DOHH2 (cell line): ENCODE results near the gene KIF5B.

Source experiments
- H3F3A ChIP-seq: fragments of 200-600 bp; sonication (generic), shearing (Covaris generic); 2 replicates; pipeline ENCODE4 v1.6.0; 2016; ENCODE audit warnings: antibody characterized with exemption, mild to moderate bottlenecking; ENCODE audit not compliant: control insufficient read depth, insufficient read depth
- H3K27ac ChIP-seq: fragments of 200-600 bp; sonication (generic); 2 replicates; pipeline ENCODE4 v1.5.1; 2014; ENCODE audit warnings: low read depth, mild to moderate bottlenecking, low read length, moderate library complexity
- H3K27me3 ChIP-seq: fragments of 200-600 bp; sonication (generic); 2 replicates; pipeline ENCODE4 v1.6.1; 2014; ENCODE audit warnings: mild to moderate bottlenecking, low read length, mixed read lengths; ENCODE audit not compliant: control insufficient read depth
- H3K36me3 ChIP-seq: fragments of 200-600 bp; sonication (generic); 2 replicates; pipeline ENCODE4 v1.6.1; 2014; ENCODE audit warnings: mild to moderate bottlenecking, low read length, moderate library complexity, mixed read lengths; ENCODE audit not compliant: control insufficient read depth
- H3K4me1 ChIP-seq: fragments of 200-600 bp; sonication (generic); 2 replicates; pipeline ENCODE4 v1.6.1; 2014; ENCODE audit warnings: mild to moderate bottlenecking, low read length, mixed read lengths; ENCODE audit not compliant: control insufficient read depth
- H3K4me2 ChIP-seq: fragments of 200-600 bp; sonication (generic); 2 replicates; pipeline ENCODE4 v1.6.0; 2014; ENCODE audit warnings: mild to moderate bottlenecking, low read length, moderate library complexity
- H3K4me3 ChIP-seq: fragments of 200-600 bp; sonication (generic); 2 replicates; pipeline ENCODE4 v1.5.1; 2014; ENCODE audit warnings: mild to moderate bottlenecking, low read length, mixed read lengths
- H3K79me2 ChIP-seq: fragments of 200-600 bp; sonication (generic); 2 replicates; pipeline ENCODE4 v1.6.1; 2014; ENCODE audit warnings: mild to moderate bottlenecking, low read length, mixed read lengths; ENCODE audit not compliant: control insufficient read depth
- H3K9me2 ChIP-seq: fragments of 200-600 bp; sonication (generic); replicated peaks from 2 replicates; pipeline ENCODE4 v1.6.1; 2014; ENCODE audit warnings: mild to moderate bottlenecking, low read length, mixed read lengths; ENCODE audit not compliant: control insufficient read depth
- H3K9me3 ChIP-seq: fragments of 200-600 bp; sonication (generic); 2 replicates; pipeline ENCODE4 v1.6.1; 2014; ENCODE audit warnings: antibody characterized with exemption, low read length, mixed read lengths; ENCODE audit not compliant: control insufficient read depth, insufficient read depth
- H4K20me1 ChIP-seq: fragments of 200-600 bp; sonication (generic); 2 replicates; pipeline ENCODE4 v1.6.0; 2014; ENCODE audit warnings: low read depth, mild to moderate bottlenecking, antibody characterized with exemption, low read length, moderate library complexity; ENCODE audit not compliant: control insufficient read depth, insufficient read depth
- EZH2phosphoT487 ChIP-seq: fragments of 200-600 bp; sonication (generic); IDR thresholded peaks from 2 replicates; pipeline ENCODE4 v1.6.1; 2017; ENCODE audit warnings: borderline replicate concordance, mild to moderate bottlenecking, antibody characterized with exemption, low read length, moderate library complexity, mixed read lengths
- TF ChIP-seq, protein P1 (sequence below): fragments of 200-600 bp; sonication (generic); IDR thresholded peaks from one replicate; pipeline ENCODE4 v1.5.1; 2014; ENCODE audit warnings: antibody characterized with exemption, mild to moderate bottlenecking, low read depth, low read length; ENCODE audit not compliant: poor library complexity, severe bottlenecking

KIF5B gene

DNA sequence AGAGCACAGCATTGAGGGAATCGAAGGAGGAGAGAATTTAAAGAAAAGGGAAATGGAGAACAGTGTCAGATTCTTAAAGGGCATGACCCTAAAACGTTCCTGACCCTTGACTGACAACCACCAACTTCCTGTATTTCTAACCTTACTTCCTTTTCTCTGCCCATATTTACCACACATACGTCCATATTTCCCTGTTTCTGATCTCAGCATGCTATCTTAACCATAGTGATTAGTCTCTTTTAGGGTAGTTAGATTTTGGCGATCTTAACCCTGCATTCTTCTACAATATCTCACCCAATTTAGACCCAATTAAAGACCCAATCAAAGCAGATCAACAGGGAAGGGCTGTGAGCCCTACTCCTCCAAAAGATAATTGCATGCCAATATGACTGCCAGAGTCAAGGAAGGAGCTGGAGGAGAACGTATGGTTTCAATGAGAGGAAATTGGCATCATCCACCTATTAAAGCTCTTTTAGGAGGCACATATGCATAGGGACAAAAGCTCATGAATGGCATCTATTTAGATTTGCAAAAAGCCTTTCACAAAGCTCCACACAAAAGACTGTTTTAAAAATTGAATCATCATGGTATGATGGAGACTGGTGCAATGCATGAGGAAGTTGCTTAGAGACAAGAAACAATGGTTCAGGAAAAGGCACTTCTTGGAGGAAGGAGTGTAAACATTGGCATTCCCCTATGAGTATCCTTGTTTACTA is 78.6 kb downstream of the KIF5B start:
- no peak for TF ChIP-seq EZH2phosphoT487
- TF ChIP-seq, protein P1, sequence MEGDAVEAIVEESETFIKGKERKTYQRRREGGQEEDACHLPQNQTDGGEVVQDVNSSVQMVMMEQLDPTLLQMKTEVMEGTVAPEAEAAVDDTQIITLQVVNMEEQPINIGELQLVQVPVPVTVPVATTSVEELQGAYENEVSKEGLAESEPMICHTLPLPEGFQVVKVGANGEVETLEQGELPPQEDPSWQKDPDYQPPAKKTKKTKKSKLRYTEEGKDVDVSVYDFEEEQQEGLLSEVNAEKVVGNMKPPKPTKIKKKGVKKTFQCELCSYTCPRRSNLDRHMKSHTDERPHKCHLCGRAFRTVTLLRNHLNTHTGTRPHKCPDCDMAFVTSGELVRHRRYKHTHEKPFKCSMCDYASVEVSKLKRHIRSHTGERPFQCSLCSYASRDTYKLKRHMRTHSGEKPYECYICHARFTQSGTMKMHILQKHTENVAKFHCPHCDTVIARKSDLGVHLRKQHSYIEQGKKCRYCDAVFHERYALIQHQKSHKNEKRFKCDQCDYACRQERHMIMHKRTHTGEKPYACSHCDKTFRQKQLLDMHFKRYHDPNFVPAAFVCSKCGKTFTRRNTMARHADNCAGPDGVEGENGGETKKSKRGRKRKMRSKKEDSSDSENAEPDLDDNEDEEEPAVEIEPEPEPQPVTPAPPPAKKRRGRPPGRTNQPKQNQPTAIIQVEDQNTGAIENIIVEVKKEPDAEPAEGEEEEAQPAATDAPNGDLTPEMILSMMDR = no peak
- no peaks in the 10 kb centered on the region for H3F3A ChIP-seq
- no peaks in the 10 kb centered on the region for H4K20me1 ChIP-seq
- peaks cover 7% of the 10 kb centered on the region for H3K4me1 ChIP-seq
- H3K4me3 ChIP-seq = no peak overlapping the region
- H3K79me2 ChIP-seq = no peaks in the 10 kb centered on the region
- H3K36me3 ChIP-seq = no peaks in the 10 kb centered on the region
- no peaks in the 10 kb centered on the region for H3K9me2 ChIP-seq
- H3K27ac ChIP-seq = no peak overlapping the region
- no peaks in the 10 kb centered on the region for H3K27me3 ChIP-seq
- peak overlapping the region; percentile 7; the same call in 1 of the 2 replicates for H3K4me2 ChIP-seq
- H3K9me3 ChIP-seq = no peaks in the 10 kb centered on the region

- H3K27ac ChIP-seq = no peak overlapping the region
- H3K9me2 ChIP-seq = no peaks in the 10 kb centered on the region
- no peak overlapping the region for H3K4me2 ChIP-seq
- no peaks in the 10 kb centered on the region for H3K9me3 ChIP-seq
- no peaks in the 10 kb centered on the region for H4K20me1 ChIP-seq
- H3K4me3 ChIP-seq = no peak overlapping the region
- peaks cover 7% of the 10 kb centered on the region for H3K4me1 ChIP-seq
- H3K27me3 ChIP-seq = no peaks in the 10 kb centered on the region
- no peaks in the 10 kb centered on the region for H3K36me3 ChIP-seq
- no peak for TF ChIP-seq EZH2phosphoT487
- TF ChIP-seq, protein P1 = no peak
- H3K79me2 ChIP-seq = no peaks in the 10 kb centered on the region
- H3F3A ChIP-seq = no peaks in the 10 kb centered on the region
Measured at GRCh38 chr10:31975157-31975765, 81.0 kb downstream of the KIF5B start.

DNA sequence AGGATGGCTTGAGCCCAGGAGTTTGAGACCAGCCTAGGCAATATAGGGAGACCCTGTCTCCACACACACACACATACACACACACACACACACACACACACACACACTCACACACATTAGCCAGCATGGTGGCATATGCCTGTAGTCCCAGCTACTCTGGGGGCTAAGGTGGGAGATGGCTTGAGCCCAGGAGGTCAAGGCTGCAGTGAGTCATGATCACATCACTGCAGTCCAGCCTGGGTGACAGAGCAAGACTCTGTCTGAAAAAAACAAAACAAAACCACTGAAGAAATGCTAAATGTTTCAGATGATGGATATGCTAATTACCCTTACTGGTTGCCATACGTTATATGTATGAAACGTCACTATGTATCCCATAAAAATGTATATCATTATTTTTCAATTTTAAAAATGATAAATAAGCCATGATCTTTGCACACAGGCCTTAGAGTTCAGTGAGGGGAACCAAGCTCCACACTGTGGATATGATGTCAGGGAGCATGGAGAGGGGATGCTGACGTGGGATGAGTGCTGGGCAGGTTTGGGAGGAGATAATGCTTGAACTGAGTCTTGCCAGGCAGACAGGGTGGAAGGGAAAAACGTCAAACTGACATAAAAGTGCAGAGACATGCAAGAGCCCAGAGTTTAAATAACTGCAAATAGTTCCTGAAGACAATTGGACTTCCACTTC is 81.6 kb downstream of the KIF5B start:
- no peak overlapping the region for H3K4me3 ChIP-seq
- no peaks in the 10 kb centered on the region for H3F3A ChIP-seq
- no peaks in the 10 kb centered on the region for H3K27me3 ChIP-seq
- no peaks in the 10 kb centered on the region for H3K9me2 ChIP-seq
- H3K4me2 ChIP-seq = no peak overlapping the region
- H3K27ac ChIP-seq = no peak overlapping the region
- peaks cover 7% of the 10 kb centered on the region for H3K4me1 ChIP-seq
- H4K20me1 ChIP-seq = no peaks in the 10 kb centered on the region
- H3K36me3 ChIP-seq = no peaks in the 10 kb centered on the region
- no peaks in the 10 kb centered on the region for H3K79me2 ChIP-seq
- TF ChIP-seq EZH2phosphoT487 = no peak
- TF ChIP-seq, protein P1 = no peak
- no peaks in the 10 kb centered on the region for H3K9me3 ChIP-seq
